OCI-LY3 (cell line): ENCODE results near the gene ZNF106.

Source experiments
- CTCF ChIP-seq: fragments of 200-600, 300-600 bp; sonication (generic); IDR thresholded peaks from 2 replicates; pipeline ENCODE4 v1.5.1; 2014; ENCODE audit warnings: antibody characterized with exemption, low read length, low read depth
- EZH2phosphoT487 ChIP-seq: fragments of 200-600 bp; shearing (Covaris generic); IDR thresholded peaks from 2 replicates; pipeline ENCODE4 v1.6.1; 2018; ENCODE audit warnings: antibody characterized with exemption, mixed run types, low read depth

- TF ChIP-seq CTCF: no peak
- no peak for TF ChIP-seq EZH2phosphoT487
Observed at GRCh38 chr15:42401544-42402454, 89.1 kb downstream of the ZNF106 start.
